ENCODE data around the gene MEGF6. TPM values are rescaled to one million over a fixed set of nuclear protein-coding genes. Genes with fewer than 3 reads are reported as not detected.
A peak's percentile ranks its signal among the peaks of the same experiment; 100 is the strongest.

MEGF6 gene
- total and polyA plus RNA-seq, 2 of the 8 experiments (the other 6 are each of a cell fraction or from before 2014, with no cell fraction given): 4.1 to 14.8 TPM

DNA sequence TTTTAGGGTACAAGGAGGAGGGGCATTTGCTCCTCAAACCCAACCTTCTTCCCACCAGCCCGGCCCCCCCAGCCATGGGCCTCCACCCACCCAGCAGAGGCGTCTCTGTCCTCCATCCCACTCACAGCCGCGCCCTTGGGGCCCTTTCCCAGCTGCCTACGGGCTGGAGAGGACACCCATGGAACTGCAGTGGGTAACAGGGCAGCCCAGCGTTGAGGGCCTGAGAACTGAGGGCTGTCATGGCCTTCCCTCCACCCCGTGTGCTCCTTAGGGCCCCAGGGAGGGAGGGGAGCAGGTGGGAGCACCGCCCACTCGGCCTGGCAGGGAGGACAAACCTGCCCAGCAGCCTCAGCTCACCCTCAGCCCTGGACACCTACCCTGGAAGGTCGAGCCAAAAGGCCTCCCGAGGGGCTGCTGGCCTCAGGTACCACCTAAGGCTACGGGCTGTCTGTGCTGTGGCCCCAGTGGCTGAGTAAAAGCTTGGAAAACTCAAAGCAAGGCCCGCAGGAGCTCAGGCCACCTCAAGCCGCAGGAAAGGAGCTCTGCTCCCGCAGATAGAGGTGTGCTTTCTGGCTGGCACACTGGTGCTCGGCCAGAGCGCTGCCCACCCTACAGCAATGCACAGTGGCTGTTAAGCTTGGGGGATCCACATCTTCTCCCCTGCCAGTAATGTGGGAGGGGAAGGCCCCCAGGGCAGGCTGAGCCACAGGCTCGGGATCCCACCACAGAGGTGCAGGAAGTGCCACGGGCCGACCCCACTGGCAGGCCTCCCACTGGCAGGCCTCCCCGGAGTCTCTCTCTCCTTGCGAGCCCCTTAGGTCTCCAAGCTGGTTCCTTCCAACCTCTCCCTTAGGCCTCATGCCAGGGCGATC is 159.1 kb downstream of the MEGF6 start:
- 88% methylated on average over 17 of the region's 23 CpGs; no CpG with 5 or more reads in 1 of the 2 experiments for WGBS, 2 experiments (ENCODE audit: extremely low coverage in 1 of 2, insufficient coverage in 1 of 2, insufficient read length in 1 of 2, insufficient replicate concordance in 2 of 2, low coverage in 1 of 2, low lambda C conversion rate in 2 of 2, missing lambda C conversion rate in 1 of 2)
- POLR2A ChIA-PET (ENCODE audit: partially characterized antibody): interaction anchor here (0.6 to 4.1 kb wide), 8 partner anchors 11 to 448 kb away, joined by 3 to 26 read pairs (median 4); partner anchors contain the start of gene C1orf174
- TF ChIP-seq RNF2 (IDR thresholded peaks at IDR 0.05; ENCODE audit: borderline replicate concordance, low read depth, low read length, missing control alignments, poor library complexity, severe bottlenecking): no peak
- no peak for TF ChIP-seq CHD1 (IDR thresholded peaks at IDR 0.05; ENCODE audit: low read depth, low read length)
- no peak for TF ChIP-seq TAF7 (optimal IDR thresholded peaks at IDR 0.05; ENCODE audit: borderline replicate concordance, low read depth, low read length)
- no peak for TF ChIP-seq ATF2 (IDR thresholded peaks at IDR 0.05; ENCODE audit: low read length)
- no peak for TF ChIP-seq RAD21 (IDR thresholded peaks at IDR 0.05 in 1 of 2, conservative IDR thresholded peaks at IDR 0.05 in 1 of 2; ENCODE audit: low read depth in 2 of 2, low read length in 2 of 2)
- TF ChIP-seq KDM4A (IDR thresholded peaks at IDR 0.05; ENCODE audit: low read depth, low read length, severe bottlenecking): no peak
- TF ChIP-seq KDM1A (IDR thresholded peaks at IDR 0.05; ENCODE audit: borderline replicate concordance, low read length): no peak
- TF ChIP-seq PHF8 (conservative IDR thresholded peaks at IDR 0.05; ENCODE audit: low read depth, low read length): no peak

More for the DNA sequence above, 159.1 kb downstream of the MEGF6 start:
- Histone ChIP-seq H2BK15ac (ENCODE audit: low read length) (no peak overlapping the region), H2BK5ac (ENCODE audit: low read depth, low read length) (no peak overlapping the region), H2AFZ (ENCODE audit: low read length) (no peak overlapping the region), H2AK5ac (ENCODE audit: low read depth, low read length) (no peak overlapping the region), H3K9me3 (ENCODE audit: insufficient read depth in 2 of 2, low read depth in 1 of 2, low read length in 1 of 2) (no peaks in the 10 kb centered on the region), H3K4me3 (ENCODE audit: extremely low read depth in 1 of 4, insufficient read depth in 2 of 4, low read depth in 3 of 4, low read length in 4 of 4) (no peak overlapping the region), H3K14ac (ENCODE audit: insufficient read length) (no peak overlapping the region), H3K79me2 (ENCODE audit: control insufficient read depth in 1 of 2, insufficient read depth in 2 of 2, low read length in 2 of 2) (peaks cover 0 to 13% of the 10 kb centered on the region in 2 experiments; a peak in 1 of 4 replicates), H3K23ac (ENCODE audit: insufficient read length) (no peak overlapping the region), H4K5ac (ENCODE audit: insufficient read length, low read depth, low read length) (no peak overlapping the region), H3K18ac (ENCODE audit: extremely low read depth, low read length) (no peak overlapping the region), H2BK20ac (ENCODE audit: low read length) (no peak overlapping the region), H3K27me3 (replicated peaks in 1 of 4; ENCODE audit: control insufficient read depth in 3 of 4, extremely low read depth in 1 of 4, insufficient read depth in 3 of 4, low read length in 3 of 4) (peaks cover 0 to 3% (median 0%) of the 10 kb centered on the region in 4 experiments; a peak in 2 of 7 replicates), H4K20me1 (replicated peaks in 1 of 2; ENCODE audit: control insufficient read depth in 1 of 2, insufficient read depth in 2 of 2, low read length in 2 of 2) (peaks cover 3 to 5% of the 10 kb centered on the region in 2 experiments), H3K23me2 (ENCODE audit: low read depth, low read length) (peaks cover 3% of the 10 kb centered on the region; the same call in 1 of the 2 replicates), H2BK120ac (replicated peaks; ENCODE audit: low read depth, low read length) (no peak overlapping the region), H3K4ac (replicated peaks; ENCODE audit: insufficient read length, low read depth, low read length) (no peak overlapping the region), H2BK12ac (ENCODE audit: low read depth, low read length) (peak overlapping the region; percentile 27; the same call in 1 of the 2 replicates), H4K8ac (ENCODE audit: extremely low read depth, insufficient read depth, low read length) (peak overlapping the region; percentile 8; the same call in 1 of the 2 replicates), H3K9ac (replicated peaks in 1 of 4; ENCODE audit: extremely low read depth in 1 of 4, low read depth in 3 of 4, low read length in 3 of 4) (no peak overlapping the region), H3K56ac (replicated peaks; ENCODE audit: insufficient read length, low read depth, low read length) (no peak overlapping the region), H3K4me2 (ENCODE audit: insufficient read depth in 1 of 2, low read depth in 2 of 2, low read length in 2 of 2) (no peak overlapping the region), H3K79me1 (ENCODE audit: low read depth, low read length) (no peaks in the 10 kb centered on the region; the same call in 1 of the 2 replicates), H3K27ac (ENCODE audit: low read depth, low read length) (no peak overlapping the region), H4K91ac (replicated peaks; ENCODE audit: insufficient read length, low read length) (no peak overlapping the region), H3K4me1 (replicated peaks in 1 of 4; ENCODE audit: control insufficient read depth in 3 of 4, insufficient read depth in 4 of 4, low read length in 3 of 4) (peaks cover 0 to 19% (median 14%) of the 10 kb centered on the region in 4 experiments; a peak in 6 of 7 replicates), H3K36me3 (ENCODE audit: control insufficient read depth in 2 of 4, insufficient read depth in 4 of 4, low read length in 3 of 4) (no peaks in the 10 kb centered on the region)
- DNase-seq (ENCODE audit: low read depth in 1 of 2, low spot score in 2 of 2) (no peak), FAIRE-seq (no peak)
- CTCF ChIA-PET (ENCODE audit: partially characterized antibody): interaction anchor here (0.6 to 3.7 kb wide), 68 partner anchors 9 to 1142 kb away, joined by 3 to 59 read pairs (median 4); partner anchors contain the start of genes MEGF6 and TPRG1L

All from H1 (cell line).